NOMO-1 treated with DMSO at 0.1 percent for 48 hours (cell line): Measurements from ENCODE around the gene SIGLEC5.
"Not testable (repeated sequence)": the region's sequence is repeated elsewhere in the genome, so short reads cannot be mapped to it uniquely, and the experiment has no call there.

Source experiments
- DNase-seq: peaks from one replicate; lab custom pipeline; 2025; ENCODE audit not compliant: unreplicated experiment; lab: John Stamatoyannopoulos, UW

SIGLEC5 gene, protein sequence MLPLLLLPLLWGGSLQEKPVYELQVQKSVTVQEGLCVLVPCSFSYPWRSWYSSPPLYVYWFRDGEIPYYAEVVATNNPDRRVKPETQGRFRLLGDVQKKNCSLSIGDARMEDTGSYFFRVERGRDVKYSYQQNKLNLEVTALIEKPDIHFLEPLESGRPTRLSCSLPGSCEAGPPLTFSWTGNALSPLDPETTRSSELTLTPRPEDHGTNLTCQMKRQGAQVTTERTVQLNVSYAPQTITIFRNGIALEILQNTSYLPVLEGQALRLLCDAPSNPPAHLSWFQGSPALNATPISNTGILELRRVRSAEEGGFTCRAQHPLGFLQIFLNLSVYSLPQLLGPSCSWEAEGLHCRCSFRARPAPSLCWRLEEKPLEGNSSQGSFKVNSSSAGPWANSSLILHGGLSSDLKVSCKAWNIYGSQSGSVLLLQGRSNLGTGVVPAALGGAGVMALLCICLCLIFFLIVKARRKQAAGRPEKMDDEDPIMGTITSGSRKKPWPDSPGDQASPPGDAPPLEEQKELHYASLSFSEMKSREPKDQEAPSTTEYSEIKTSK

DNA sequence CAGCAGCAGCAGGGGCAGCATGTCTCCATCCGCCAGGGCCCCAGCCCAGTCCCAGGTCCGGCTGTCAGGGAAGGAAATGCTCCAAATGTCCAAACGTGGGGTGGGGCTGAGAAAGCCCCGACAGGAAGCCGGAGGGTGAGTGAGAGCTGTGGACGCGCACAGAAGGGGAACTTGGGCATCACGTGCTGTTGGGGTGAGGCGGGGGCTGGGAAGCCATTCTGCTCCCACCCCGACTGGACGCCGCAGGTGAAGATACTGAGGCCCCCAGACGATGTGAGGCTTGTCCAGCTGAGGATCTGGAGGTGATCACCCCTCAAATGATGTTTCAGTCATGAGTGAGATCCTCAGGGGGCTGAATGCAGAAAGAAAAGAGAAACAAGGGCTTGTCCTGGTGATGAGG lies at the start of gene SIGLEC5:
Gene SIGLEC5 (minus strand): TSS at position 87 of the 400 bp plus-strand sequence. CDS start 66 bp downstream, at position 21.
- DNase-seq: not testable (repeated sequence)

DNA sequence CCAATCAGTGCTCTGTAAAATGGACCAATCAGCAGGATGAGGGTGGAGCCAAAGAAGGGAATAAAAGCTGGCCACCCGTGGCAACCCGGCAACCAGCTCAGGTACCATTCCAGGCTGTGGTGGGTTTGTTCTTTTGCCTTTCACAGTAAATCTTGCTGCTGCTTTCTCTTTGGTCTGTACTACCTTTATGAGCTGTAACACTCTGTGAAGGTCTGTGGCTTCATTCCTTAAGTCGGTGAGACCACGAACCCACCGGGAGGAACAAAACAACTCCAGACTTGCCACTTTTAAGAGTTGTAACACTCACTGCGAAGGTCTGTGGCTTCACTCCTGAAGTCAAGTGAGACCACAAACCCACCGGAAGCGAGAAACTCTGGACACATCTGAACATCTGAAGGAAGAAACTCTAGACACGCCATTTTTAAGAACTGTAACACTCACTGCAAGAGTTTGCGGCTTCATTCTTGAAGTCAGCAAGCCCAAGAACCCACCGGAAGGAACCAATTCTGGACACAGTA lies 46.4 kb upstream of the SIGLEC5 start:
- no peak for DNase-seq

DNA sequence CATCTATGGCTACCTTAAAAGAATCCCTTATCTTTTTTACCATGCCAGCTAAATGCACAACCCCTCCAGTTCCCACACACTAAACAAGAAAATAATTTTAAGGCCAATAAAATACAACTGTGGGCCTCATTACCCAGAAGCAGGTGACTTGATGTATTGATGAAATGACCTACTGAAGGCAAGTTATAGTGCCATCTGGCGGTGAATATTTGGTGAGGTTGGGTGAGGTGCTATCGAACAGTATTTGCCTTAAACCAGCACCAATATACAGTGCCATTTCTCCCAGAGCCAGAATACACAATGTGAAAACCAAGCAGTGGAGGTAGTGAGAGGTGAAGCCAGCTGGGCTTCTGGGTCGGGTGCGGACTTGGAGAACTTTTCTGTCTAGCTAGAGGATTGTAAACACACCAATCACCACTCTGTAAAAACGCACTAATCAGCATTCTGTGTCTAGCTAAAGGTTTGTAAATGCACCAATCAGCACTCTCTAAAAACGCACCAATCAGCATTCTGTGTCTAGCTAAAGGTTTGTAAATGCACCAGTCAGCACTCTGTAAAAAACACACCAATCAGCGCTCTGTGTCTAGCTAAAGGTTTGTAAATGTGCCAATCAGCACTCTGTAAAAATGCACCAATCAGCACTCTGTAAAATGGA lies 45.8 kb upstream of the SIGLEC5 start:
- not testable (repeated sequence) for DNase-seq

DNA sequence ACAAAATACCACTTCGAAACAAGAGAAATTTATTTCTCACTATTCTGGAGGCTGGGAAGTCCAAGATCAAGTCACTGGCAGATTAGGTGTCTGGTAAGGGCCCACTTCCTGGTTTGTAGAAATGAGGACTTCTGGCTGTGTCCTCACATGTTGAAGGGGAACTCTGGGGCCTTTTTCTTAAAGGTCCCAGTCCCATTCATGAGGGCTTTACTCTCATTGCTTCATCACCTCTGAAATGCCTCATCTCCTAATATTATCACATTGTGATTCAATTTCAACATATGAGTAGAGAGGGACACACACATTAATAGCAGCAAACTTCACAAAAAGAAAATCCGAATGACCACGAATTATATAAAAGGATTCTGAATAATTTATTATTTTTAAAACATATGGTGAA lies 38.0 kb upstream of the SIGLEC5 start:
- DNase-seq: peak; percentile 55

DNA sequence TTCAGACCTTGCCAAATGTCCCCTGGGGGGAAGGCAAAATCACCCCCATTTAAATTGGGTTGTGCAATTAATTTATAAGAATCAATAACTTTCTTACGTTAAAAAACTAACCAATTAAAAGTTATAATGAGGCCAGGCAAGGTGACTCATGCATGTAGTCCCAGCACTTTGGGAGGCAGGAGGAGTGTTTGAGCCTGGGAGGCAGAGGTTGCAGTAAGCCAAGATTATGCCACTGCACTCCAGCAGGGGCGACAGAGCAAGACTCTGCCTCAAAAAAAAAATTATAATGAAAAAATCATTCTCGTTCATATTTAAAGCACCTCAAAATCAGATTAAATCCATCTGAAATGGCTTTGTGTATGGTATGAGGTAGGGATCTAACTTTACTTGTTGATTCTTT lies 34.8 kb upstream of the SIGLEC5 start:
- no peak for DNase-seq

DNA sequence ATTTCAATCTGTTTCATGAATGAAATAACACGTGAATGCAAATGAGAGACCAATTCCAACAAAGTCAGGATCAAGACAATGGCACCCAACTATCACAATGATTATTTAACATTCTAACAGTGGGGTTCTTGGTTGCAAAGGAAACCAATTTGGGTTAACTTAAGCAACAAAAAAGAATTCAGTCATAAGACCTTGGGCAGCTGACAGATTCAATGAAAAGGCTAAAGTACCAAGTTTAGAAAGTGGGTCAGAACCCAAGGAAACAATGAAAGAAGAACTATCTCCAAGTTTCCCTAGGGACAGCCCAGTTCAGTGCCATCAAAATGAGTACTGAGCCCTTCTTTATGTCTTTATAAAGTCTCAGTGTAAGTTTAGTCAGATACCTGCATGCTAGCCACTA lies 33.9 kb upstream of the SIGLEC5 start:
- DNase-seq: no peak

DNA sequence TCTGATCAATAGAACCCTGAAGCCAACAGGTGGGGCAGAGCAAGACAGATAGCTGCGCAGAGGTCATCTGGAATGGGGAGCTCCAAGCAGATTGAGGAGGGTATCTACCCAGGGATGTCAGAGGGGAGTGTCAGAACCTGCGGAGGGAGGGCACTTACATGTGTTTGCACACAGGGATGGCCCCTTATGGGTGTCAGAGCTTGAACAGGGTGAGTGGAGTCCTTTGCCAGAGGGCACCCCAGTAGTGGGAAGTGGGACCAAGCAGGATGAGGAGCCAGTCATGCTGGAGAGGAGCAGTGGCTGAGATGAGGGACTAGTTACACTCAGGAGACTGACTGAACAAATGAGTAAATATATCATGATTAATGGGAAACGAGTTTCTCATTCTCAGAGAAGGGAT lies 33.4 kb upstream of the SIGLEC5 start:
- no peak for DNase-seq

DNA sequence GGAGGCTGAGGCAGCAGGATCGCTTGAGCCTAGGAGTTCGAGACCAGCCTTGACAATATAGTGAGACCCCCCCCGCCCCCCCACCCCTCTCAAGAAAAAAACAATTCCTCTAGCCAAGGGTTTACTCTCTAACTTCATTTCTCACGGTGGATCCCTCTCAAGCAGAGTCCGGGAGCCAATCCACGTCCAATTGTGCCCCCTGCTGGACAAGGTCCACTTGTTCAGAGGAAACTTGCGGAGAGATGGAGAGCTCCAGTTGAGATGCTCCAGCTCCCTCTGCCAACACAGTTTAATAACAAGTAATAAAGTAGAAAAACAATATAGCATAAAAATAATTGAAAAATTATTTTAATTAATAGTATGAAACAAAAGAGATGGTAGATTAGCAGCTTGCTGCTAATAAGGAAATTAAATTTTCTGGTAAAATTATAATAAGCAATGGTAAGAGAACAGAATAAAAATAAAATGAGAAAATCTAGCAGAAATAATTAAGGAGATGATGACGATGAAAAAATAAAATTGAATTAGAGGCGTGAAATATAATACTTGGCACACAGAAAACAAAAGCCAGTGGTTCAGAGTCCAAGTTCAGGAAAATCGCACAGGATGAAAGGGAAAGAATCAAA lies 30.9 kb upstream of the SIGLEC5 start:
- DNase-seq: peak; percentile 55

DNA sequence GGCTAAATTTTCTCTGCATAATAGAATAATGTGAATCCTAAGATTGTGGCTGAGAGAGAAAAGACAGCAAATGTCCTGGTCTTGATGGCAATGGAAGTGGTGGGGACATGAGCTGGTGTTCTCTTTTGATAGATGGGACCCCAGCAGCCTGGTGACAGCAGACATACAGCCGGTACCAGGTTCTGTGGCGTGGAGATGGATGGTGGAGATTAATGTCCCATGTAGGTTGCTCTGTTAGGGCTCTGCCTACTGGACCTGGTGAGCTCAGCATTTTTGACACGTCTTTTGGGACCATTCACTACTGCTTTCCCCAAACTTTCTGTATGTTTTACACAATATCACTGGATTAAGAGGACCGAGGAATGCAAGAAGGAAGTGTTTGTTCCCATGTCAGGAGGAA lies 24.6 kb upstream of the SIGLEC5 start:
- peak; percentile 14 for DNase-seq

DNA sequence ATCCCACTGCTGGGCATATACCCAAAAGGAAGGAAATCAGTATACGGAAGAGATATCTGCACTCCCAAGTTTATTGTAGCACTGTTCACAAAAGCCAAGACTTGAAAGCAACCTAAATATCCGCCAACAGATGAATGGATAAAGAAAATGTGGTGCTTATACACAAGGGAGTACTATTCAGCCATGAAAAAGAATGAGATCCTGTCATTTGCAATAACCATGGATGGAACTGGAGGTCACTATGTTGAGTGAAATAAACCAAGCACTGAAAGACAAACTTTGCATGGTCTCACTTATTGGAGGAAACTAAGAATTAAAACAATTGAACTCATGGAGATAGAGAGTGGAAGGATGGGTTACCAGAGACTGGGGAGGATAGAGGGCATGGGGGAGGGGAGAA lies 23.0 kb upstream of the SIGLEC5 start:
- DNase-seq: no peak

DNA sequence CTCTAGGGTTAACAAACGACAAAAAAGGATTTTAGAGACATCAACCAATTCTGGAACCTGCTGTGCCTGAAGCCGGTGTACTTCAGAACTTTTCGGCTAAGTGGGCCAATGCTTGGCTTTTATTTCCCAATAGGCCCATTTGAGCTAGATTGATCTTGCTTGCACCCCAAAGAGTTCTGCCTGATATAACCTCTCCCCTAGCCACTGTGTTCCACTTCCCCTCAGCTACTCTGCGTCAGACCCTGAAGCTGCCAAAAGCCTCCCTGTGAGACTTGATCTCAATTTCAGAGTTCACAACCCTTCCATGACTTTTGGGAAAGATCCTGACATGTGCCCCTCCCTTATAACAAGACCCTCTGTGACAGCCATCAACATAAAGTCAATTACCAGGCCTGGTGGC lies 22.1 kb upstream of the SIGLEC5 start:
- DNase-seq: no peak

DNA sequence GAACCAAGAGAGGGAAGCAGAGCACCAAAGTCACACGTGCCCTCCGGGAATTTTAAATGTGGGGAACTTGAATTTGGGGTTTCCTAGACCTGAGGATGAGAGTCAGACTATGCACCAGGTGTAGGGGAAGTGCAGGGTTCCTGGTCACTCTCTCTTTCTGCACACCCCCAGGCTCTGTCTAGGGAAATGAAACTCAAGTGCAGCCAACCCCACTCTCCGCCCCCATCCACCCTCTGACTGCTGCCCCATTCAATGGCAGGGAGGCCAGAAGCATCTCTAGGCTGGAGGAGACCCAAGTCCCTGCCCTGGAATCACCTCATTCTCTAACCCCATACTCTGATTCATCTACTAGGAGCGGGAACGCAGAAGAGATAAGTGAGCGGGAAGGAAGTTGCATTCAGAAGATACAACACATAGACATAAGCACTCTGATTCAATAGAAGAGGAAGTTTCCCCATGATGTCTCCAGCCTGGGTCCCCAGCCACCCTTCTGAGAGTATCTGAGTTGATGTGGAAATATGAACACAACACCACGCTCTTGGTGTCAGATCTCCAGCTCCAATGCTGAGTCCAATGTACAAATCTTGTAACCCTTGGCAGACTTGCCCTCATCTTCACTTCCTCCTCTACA lies 21.1 kb upstream of the SIGLEC5 start:
- peak; percentile 91 for DNase-seq

DNA sequence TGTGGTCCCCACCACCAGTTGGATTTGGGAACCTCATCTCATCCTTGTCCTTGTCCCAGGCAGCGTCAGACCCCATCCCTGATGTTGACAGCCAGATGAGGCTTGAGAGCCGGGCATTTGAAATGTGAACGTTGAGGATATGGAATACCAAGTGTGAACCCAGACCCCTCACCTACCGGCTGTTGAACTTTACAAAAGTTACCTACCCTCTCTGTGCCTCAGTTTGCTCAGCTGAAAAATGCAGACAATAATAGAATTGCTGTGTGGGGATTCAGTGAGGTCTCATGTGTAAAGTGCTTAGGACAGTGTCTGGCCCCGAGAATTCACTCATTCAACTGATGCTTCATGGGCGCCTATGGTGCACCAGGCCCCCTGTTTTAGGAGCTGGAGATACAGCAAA lies 17.1 kb upstream of the SIGLEC5 start:
- no peak for DNase-seq

DNA sequence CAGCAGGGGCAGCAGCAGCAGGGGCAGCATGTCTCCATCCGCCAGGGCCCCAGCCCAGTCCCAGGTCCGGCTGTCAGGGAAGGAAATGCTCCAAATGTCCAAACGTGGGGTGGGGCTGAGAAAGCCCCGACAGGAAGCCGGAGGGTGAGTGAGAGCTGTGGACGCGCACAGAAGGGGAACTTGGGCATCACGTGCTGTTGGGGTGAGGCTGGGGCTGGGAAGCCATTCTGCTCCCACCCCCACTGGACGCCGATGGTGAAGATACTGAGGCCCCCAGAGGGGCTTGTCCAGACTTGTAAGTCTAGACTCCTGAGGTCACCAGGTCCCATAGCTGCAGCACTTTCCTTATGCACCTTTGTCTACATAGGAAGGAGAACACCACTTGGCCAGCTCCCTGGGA lies 16.5 kb upstream of the SIGLEC5 start, which contains the start of gene SIGLEC14:
Gene SIGLEC14 (minus strand): TSS at position 96 of the 400 bp plus-strand sequence. CDS start 66 bp downstream, at position 30.
- not testable (repeated sequence) for DNase-seq

DNA sequence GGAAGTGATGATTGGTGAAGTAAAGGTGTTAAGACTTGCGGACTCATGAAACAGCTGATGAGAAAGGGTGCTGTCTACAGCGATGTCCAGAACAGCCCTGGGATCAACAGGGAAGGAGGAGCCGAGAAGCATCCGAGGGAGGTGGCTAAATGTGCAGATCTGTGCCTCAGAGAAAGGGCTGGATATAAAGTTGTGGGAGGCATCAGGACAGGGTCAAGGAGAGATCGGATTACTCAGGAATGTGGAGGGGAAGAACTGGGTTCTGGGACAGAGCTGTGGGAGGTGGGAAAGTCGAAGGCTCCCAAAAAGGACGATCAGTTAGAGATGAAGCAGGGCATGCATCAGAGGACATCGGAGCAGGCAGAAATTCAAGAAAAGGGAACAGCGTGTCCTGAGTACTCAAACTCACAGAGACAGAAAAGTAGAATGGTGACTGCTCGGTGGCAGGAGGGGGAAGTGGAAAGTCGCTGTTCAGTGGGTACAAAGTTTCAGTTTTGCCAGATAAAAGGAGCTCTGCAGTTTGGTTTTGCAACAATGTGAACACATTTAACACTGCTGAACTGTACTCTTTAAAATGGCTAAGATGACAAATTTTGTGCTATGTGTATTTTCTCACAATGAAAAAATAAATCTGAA lies 14.6 kb upstream of the SIGLEC5 start:
- peak; percentile 91 for DNase-seq

DNA sequence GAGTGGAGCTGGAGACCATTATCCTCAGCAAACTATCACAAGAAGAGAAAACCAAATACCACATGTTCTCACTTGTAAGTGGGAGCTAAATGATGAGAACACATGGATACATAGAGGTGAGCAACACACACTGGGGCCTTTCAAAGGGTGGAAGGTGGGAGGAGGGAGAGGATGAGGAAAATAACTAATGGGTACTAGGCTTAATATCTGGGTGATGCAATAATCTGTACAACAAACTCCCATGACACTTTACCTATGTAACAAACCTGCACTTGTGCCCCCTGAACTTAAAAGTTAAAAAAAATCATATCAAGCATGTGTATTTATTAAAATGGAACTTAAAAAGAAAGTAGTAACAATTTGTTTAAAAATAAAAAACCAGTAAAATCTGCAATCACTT lies 11.4 kb upstream of the SIGLEC5 start:
- no peak for DNase-seq

DNA sequence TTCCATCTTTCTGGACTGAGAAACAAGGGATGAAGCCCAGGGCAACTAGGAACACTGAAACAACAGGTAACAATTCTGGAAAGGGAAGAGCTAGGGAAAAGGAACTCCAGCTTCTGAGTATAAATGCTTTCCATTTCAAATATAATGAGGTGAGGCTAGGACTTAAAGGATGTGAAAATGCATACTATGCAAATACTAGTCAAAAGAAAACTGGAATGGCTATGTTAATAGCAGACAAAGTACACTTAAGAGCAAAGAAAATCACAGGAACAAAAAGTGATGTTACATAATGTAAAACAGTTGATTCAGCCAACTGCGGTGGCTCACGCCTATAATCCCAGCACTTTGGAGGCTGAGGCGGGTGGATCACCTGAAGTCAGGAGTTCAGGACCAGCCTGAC lies 10.2 kb upstream of the SIGLEC5 start:
- DNase-seq: no peak

DNA sequence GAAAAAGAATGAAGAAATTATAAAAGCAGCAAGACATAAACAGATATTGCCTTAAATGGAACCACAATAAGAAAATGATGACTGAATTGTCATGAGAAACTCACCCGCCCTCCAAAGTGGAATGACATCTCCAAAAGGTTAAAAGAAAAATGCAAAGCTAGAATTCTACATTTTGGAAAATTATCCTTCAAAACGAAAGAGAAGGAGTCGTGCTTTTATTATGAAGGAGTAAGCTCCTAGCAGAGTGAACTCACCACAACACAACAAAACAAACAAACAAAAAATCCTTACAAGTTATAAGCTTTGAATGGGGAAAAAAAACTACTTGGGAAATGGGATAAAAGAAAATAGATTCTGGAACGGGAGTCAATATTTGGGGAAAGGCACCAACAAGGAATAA lies 9.7 kb upstream of the SIGLEC5 start:
- DNase-seq: no peak

DNA sequence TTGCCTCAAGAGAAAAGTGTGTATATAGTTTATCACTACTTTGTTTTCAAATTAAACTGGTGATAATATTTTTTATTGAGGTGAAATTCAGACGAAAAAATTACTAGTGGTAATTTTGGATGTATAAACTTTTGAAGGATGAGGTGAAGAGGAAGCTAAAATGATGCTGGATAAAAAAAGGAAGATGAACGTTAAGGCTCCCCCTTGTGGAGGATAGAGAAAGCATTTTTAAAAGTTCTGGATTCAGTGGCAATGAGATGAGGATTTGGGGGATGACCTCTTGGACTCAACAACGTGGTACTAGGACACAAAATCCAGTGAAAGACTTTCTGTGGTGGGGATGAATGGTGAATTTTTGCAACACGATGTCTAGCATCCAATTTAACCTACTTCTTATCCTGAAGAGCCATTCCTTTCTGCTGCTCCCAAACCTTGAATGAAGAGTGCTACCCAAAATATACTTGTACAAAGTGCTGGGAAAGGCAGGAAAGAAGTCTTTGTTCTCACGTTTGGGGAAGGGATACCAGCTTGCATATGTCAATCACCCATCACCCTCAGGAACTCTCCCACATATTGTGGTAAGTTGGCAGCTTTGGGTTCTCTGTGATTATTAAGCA lies 7.3 kb upstream of the SIGLEC5 start:
- peak; percentile 67 for DNase-seq

DNA sequence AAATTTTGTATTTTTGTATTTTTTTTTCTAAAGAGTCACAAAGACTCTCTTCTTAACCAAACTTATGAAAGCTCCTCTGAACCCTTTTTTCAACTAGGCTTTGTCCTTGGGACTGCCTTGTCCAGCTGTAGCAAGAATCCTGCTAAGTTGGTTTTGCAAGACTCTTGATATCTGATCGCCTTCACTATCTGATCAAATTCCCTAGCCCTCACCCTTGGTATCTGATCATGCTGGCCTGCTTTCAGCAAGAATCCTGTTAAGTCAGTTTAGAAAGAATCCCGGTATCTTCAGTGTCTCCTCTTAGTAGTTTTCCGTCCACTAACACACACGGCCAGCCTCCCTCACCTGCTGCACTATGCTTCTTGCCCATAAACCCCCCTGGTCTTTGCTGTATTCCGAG lies 1.9 kb upstream of the SIGLEC5 start:
- DNase-seq: no peak
